Measurements from ENCODE around the gene RPL5.

Gene RPL5

GRCh38 chr1:92855236-92855635 lies 23.4 kb downstream of the RPL5 start:
- DNase-seq (ENCODE audit: low read depth): no peak

- DNase-seq (ENCODE audit: low read depth): no peak
These were observed 26.0 kb downstream of the RPL5 start for GRCh38 chr1:92857817-92858216.

DNA sequence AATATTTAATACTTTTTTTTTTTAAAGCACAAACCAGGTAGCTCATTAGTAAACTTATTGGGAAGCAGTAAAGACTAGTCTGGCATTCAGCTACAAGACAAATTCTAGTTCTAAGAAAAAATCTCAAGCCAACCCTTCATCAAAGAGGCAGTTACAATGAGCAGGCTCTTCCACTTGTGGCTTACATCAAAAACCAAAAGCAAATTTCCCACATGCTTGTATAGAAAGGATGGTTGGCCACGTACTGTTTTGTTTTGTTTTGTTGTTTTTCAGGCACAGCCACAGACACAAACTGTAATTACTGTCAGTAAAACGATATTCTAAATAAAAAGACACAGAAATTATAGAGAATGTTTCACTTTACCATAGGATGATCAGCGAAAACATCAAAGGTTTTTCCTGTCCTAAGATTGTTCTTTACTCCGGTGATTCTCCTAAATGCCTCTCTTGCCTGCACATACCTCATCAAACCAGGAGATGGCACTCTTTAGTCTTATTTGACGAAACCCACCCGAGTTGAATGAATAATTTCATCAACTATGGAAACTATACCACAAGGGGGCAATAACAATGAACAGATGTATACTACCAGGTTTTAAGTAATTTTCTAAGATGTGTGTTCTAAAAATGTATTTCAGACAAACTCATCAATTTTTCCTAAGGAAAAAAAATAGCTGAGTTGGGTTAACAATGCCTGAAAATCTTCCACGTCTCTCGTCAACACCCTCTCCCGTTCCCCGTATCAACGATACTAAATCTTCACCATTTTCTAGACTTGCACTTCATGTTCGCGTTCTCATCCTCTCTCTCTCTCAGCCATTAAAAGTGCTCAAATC lies 26.9 kb downstream of the RPL5 start:
- DNase-seq (ENCODE audit: low read depth): peak; percentile 57

- no peak for DNase-seq (ENCODE audit: low read depth)
These were observed 27.7 kb downstream of the RPL5 start for GRCh38 chr1:92859400-92860039.

DNA sequence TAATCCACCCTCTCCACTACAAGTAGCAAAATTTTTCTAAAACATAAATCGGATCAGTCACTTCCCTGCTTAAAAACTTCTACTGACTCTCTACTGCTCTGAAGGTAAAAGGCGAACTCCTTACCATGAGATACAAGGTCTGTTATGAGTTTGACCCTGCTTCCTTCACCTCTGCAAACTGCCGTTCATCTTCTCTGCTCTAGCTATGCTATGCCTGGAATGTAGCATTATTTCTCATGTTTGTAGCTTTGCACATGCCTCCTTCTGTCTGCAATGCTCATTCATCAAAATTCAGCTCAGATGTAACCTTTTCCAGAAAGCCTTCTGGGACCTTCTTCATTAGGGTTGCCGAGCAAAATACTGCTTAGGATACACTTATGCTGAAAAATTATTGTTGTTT lies 30.8 kb downstream of the RPL5 start:
- DNase-seq (ENCODE audit: low read depth): no peak

DNA sequence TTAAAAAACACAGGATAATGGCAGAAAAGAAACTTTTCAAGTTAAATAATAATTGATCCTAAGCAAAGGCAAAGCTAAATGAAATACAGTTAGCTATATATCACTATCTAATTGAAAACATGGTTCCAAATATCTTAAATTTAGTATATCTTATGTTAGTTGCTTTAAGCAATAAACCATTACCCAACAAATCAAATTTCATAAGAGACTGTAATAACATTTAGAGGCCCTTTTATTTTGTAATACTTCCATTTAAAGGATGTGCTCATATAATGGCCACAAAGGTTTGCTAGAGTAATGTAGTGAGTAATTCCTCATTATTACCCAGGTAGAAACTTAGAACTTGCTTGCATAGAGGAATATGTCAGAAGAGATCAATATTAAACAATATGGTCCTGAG lies 32.3 kb downstream of the RPL5 start:
- no peak for DNase-seq (ENCODE audit: low read depth)

DNA sequence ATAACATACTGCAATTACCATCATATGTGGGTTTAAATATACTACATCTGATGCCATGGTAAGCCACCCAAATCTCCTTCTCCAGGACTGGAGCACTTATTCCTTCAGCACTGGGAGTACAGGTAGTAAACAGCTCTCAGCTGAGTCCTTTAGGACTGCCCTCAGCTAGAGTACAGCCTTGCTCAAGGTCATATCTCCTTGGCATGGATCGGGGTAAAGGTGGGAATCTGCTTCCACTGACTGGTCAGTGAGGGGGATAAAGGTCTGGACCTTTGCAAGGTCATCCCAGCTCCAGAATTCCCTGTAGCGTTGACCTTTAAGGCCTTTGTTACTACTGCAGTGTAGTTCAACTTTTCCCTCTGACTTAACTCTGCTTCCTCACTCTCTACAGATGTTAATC lies 38.8 kb downstream of the RPL5 start:
- DNase-seq (ENCODE audit: low read depth): no peak

GRCh38 chr1:92872719-92873118 lies 40.9 kb downstream of the RPL5 start:
- DNase-seq (ENCODE audit: low read depth): no peak

DNA sequence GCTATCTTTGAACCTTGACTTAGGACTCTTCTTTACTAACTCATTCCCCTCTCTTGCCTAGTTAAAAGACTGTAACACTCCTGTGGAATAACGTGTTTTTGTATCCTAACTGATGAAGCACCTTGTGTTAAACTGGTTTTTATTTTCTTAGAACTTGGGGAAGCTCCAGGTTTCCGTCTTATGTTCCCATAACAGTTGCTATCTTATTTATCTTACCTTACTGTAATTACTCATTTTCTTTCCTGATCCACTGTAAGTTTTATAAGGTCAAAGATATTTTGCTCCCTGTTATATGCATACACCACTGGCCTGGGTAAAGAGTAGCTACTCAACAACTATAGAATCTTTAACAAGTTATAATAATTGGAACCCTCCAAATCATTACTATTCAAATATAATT lies 43.1 kb downstream of the RPL5 start:
- DNase-seq (ENCODE audit: low read depth): no peak

- no peak for DNase-seq (ENCODE audit: low read depth)
These were observed 44.5 kb downstream of the RPL5 start for GRCh38 chr1:92876351-92876750.

DNA sequence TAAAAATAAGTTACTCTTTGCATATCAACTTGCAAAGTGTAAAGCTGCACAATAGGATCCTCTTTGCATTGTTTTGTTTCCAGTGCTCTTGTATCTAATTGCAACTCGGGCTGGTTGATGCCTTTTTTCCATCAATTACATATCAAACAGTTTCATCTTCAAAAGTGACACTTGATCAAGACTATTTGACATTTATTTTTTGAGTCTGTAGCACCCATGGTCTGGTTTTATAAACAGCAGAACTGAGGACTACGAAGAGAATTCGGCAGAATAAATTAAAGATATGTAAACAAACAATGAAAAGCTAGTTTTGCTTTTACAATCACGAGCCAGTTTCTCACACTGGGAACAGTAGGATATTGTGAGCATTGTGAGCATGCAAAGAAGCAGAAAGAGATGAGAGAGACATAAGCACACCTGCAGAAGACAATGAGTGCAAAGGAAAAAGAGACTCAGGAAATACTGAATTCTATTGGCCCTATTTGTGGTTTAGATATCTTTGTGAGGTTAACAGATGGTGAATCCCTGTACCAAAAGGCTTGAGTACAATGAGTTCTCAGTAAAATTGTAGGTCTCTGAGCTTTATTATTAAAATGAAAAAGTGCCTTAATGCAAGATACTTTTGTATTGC lies 45.4 kb downstream of the RPL5 start:
- no peak for DNase-seq (ENCODE audit: low read depth)

- DNase-seq (ENCODE audit: low read depth): no peak
These were observed 46.0 kb downstream of the RPL5 start for GRCh38 chr1:92877792-92878191.

- DNase-seq (ENCODE audit: low read depth): no peak
These were observed 47.6 kb downstream of the RPL5 start for GRCh38 chr1:92879316-92879968.

DNA sequence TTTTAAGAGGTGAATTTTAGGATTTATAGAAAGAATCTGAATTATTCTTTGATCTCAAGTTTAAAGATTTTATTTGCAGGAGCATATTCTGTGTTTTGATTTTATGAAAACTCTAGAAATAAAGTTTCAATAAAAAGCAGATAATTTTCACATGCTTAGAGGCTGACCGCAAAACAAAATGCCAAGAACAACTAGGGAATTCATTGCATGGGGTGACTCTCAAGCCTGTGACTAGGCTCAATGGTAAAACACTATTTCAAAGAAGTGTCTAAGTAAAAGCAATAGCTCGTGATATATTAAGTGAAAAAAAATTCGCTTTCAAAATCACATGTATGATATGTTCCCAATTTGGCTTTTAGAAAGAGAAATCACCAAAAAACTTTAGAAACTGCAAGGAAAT lies 49.6 kb downstream of the RPL5 start:
- no peak for DNase-seq (ENCODE audit: low read depth)

- DNase-seq (ENCODE audit: low read depth): no peak
These were observed 51.0 kb downstream of the RPL5 start for GRCh38 chr1:92882819-92883218.

GRCh38 chr1:92883297-92883696 lies 51.5 kb downstream of the RPL5 start:
- no peak for DNase-seq (ENCODE audit: low read depth)

DNA sequence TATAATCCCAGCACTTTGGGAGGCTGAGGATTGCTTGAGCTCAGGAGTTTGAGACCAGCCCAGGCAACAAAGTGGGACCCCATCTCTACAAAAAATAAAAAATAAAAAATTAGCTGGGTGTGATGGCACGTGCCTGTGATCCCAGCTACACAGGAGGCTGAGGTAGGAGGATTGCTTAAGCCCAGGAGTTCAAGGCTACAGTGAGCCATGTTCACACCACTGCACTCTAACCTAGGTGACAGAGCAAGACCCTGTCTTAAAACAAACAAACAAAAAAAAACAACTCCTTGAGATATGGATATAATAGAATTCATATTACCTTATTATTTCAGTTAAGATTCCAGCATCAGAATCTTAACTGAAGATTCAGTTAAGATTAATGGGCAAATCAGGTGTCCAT lies 52.4 kb downstream of the RPL5 start:
- DNase-seq (ENCODE audit: low read depth): no peak

DNA sequence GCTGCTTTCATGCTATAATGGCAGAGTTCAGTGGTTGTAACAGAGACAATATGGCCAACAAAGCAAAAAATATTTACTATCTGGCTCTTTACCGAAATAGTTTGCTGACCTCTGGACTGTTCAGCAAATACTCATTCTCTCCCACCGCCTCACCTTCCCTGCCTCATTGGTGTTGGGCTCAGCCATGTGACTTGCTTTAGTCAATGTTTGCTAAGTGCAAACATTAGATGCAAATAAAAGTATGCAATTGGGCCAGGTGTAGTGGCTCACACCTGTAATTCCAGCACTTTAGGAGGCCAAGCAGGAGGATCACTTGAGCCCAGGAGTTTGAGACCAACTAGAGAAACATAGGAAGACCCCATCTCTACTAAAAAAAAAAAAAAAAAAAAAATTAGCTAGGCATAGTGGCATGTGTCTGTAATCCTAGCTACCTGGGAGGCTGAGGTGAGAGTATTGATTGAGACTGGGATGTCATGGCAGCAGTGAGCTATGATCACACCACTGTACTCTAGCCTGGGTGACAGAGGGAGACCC lies 55.1 kb downstream of the RPL5 start:
- no peak for DNase-seq (ENCODE audit: low read depth)

DNA sequence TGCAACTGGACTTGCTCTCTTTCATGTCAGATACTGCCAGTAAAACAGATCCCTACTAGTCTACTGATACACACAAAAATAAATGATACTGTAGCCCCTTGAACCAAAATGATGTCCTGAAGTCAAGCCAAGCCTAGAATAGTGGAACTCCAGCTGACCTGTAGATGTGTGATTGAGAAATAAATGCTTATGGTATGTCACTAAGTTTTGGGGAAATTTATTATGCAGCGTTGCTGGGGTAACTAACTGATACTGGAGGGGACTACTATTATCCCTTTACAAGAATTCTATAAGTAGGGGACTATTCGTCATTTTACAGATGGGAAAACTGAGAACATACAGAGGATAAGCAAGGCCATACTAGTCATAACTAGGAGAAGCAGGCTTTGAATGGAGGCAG lies 55.6 kb downstream of the RPL5 start:
- no peak for DNase-seq (ENCODE audit: low read depth)
